Activated gamma-delta T cell (primary cell): ENCODE measurements around the gene JAG2.

Experiments used
- DNase-seq: peaks from one replicate; lab custom pipeline; 2025; lab: John Stamatoyannopoulos, UW

JAG2 gene

DNA sequence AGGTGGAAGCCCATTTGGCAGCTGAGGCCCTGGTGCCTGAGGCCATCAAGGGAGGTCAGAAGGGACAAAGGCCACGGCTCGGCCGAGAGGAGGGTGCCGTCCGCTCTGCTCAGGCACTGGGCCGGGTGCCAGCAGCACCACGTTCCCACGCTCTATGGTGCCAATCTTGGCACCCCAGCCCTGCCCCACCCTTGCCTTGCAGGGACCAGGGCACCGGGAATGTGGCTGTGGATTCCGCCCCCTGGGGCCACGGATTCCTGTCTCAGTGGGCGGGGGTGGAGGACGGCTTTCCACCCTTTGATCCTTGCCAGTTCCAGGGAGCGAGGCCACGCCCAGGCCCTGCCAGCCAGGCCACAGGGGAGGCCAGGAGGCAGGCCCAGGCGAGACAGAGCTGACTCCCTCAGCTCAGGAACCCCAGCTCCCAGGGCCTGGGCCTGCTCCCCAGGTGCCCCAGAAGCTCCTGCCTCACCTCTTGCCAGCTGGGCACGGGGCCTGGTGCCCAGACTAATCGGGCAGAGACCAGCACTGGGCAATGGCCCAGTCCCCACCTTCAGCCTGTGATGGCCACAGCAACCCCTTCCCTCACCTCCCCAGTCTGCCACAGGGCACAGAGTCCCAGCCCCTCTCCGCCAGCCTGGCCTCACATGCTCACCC is 76.9 kb downstream of the JAG2 start:
- DNase-seq: no peak

DNA sequence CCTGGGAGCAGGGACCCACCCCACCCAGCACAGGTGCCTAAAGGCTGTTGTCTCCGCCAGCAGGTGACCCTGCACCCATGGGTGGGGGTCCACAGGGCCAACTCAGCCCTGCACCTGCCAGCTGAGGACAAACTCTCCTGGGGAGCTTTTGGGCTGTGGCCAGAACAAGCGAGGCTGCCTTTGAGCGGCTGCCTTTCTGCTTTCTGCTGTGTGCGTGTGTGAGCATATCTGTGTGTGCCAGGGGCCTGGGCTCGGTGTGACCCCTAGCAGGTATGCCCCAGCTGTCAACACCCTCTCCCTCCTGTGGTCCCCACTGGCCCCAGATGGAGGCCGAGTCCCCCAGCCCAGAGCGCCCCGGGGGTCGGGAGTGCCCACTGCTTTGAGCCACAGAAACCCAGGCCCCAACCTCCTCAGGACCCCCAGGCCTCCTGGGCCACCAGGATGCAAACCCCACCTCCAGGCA is 77.5 kb downstream of the JAG2 start:
- DNase-seq: no peak
